ENCODE results near the gene ANKRD6. TPM values are rescaled to one million over a fixed set of nuclear protein-coding genes. Genes with fewer than 3 reads are reported as not detected.

ANKRD6 gene
- total and polyA plus RNA-seq, 2 donors (not counting 1 experiment from before 2014, with no cell fraction given): 3.8 to 10.5 TPM

GRCh38 chr6:89501222-89501621 is 68.3 kb downstream of the ANKRD6 start:
- no peak overlapping the region for H3K4me3 ChIP-seq (ENCODE audit: control extremely low read depth in 1 of 5, extremely low read depth in 1 of 5, insufficient read depth in 1 of 5, low read depth in 2 of 5, low read length in 4 of 5)
- CTCF ChIA-PET: no interaction called here
- ATAC-seq (ENCODE audit: low read depth): no peak
- peaks cover 0 to 6% (median 0%) of the 10 kb centered on the region in 4 experiments for H3K27me3 ChIP-seq (replicated peaks in 1 of 4; ENCODE audit: control extremely low read depth in 1 of 4, control insufficient read depth in 3 of 4, insufficient read depth in 4 of 4, low read length in 3 of 4)
- no peak overlapping the region for H3K27ac ChIP-seq (ENCODE audit: low read length in 2 of 2)
- H3K27ac Mint-ChIP-seq: no peak overlapping the region
- H3K9me3 ChIP-seq (ENCODE audit: control extremely low read depth in 1 of 3, control insufficient read depth in 2 of 3, insufficient read depth in 1 of 3, low read length in 2 of 3): no peaks in the 10 kb centered on the region
- H3K4me3 Mint-ChIP-seq: no peak overlapping the region
- peaks cover 15% of the 10 kb centered on the region for H3K27me3 Mint-ChIP-seq
- TF ChIP-seq CTCF (IDR thresholded peaks at IDR 0.05) (no peak), EZH2 (IDR thresholded peaks at IDR 0.05; ENCODE audit: borderline replicate concordance, insufficient read depth, low read depth, low read length, poor library complexity, severe bottlenecking) (no peak)
- no peaks in the 10 kb centered on the region for H3K4me1 Mint-ChIP-seq
- no peaks in the 10 kb centered on the region for H3K36me3 ChIP-seq (replicated peaks in 1 of 2; ENCODE audit: control extremely low read depth in 1 of 2, control insufficient read depth in 1 of 2, extremely low read depth in 1 of 2, insufficient read depth in 2 of 2, low read length in 1 of 2)
- DNase-seq: no peak
- no peak overlapping the region for H2AFZ ChIP-seq (ENCODE audit: insufficient read depth, low read depth, low read length, poor library complexity, severe bottlenecking)
- H4K20me1 ChIP-seq (ENCODE audit: control insufficient read depth, insufficient read depth, low read length, poor library complexity, severe bottlenecking): no peaks in the 10 kb centered on the region
- no peaks in the 10 kb centered on the region for H3K4me1 ChIP-seq (ENCODE audit: control insufficient read depth in 2 of 2, insufficient read depth in 2 of 2, low read length in 2 of 2)
- POLR2A ChIA-PET: no interaction called here
- H3K9me3 Mint-ChIP-seq (ENCODE audit: insufficient read depth): no peaks in the 10 kb centered on the region
- H3K79me2 ChIP-seq (ENCODE audit: control insufficient read depth, insufficient read depth, low read length): no peaks in the 10 kb centered on the region
- no peak overlapping the region for H3K9ac ChIP-seq (ENCODE audit: low read length)
- H3K4me2 ChIP-seq (replicated peaks; ENCODE audit: low read depth, low read length, poor library complexity, severe bottlenecking): no peak overlapping the region
- intact Hi-C loops (cut with micrococcal nuclease): no loop called here
- no CpG with 5 or more reads among the region's 3 CpGs for WGBS (ENCODE audit: insufficient coverage)

- intact Hi-C loops (cut with micrococcal nuclease): no loop called here
- WGBS (ENCODE audit: insufficient coverage): no CpG with 5 or more reads among the region's 2 CpGs
- no peaks in the 10 kb centered on the region for H3K36me3 ChIP-seq (replicated peaks in 1 of 2; ENCODE audit: control extremely low read depth in 1 of 2, control insufficient read depth in 1 of 2, extremely low read depth in 1 of 2, insufficient read depth in 2 of 2, low read length in 1 of 2)
- ChIA-PET POLR2A (no interaction called here), CTCF (no interaction called here)
- no peak overlapping the region for H2AFZ ChIP-seq (ENCODE audit: insufficient read depth, low read depth, low read length, poor library complexity, severe bottlenecking)
- no peaks in the 10 kb centered on the region for H3K79me2 ChIP-seq (ENCODE audit: control insufficient read depth, insufficient read depth, low read length)
- H3K27me3 ChIP-seq (replicated peaks in 1 of 4; ENCODE audit: control extremely low read depth in 1 of 4, control insufficient read depth in 3 of 4, insufficient read depth in 4 of 4, low read length in 3 of 4): peaks cover 0 to 6% (median 0%) of the 10 kb centered on the region in 4 experiments
- H3K4me3 ChIP-seq (ENCODE audit: control extremely low read depth in 1 of 5, extremely low read depth in 1 of 5, insufficient read depth in 1 of 5, low read depth in 2 of 5, low read length in 4 of 5): no peak overlapping the region
- ATAC-seq (ENCODE audit: low read depth) (no peak), DNase-seq (no peak)
- H3K4me1 ChIP-seq (ENCODE audit: control insufficient read depth in 2 of 2, insufficient read depth in 2 of 2, low read length in 2 of 2): no peaks in the 10 kb centered on the region
- no peaks in the 10 kb centered on the region for H3K9me3 ChIP-seq (ENCODE audit: control extremely low read depth in 1 of 3, control insufficient read depth in 2 of 3, insufficient read depth in 1 of 3, low read length in 2 of 3)
- no peaks in the 10 kb centered on the region for H3K9me3 Mint-ChIP-seq (ENCODE audit: insufficient read depth)
- TF ChIP-seq EZH2 (IDR thresholded peaks at IDR 0.05; ENCODE audit: borderline replicate concordance, insufficient read depth, low read depth, low read length, poor library complexity, severe bottlenecking) (no peak), CTCF (IDR thresholded peaks at IDR 0.05) (no peak)
- H3K4me3 Mint-ChIP-seq: no peak overlapping the region
- no peak overlapping the region for H3K27ac Mint-ChIP-seq
- H4K20me1 ChIP-seq (ENCODE audit: control insufficient read depth, insufficient read depth, low read length, poor library complexity, severe bottlenecking): no peaks in the 10 kb centered on the region
- H3K4me1 Mint-ChIP-seq: no peaks in the 10 kb centered on the region
- peaks cover 12% of the 10 kb centered on the region for H3K27me3 Mint-ChIP-seq
- no peak overlapping the region for H3K27ac ChIP-seq (ENCODE audit: low read length in 2 of 2)
- no peak overlapping the region for H3K4me2 ChIP-seq (replicated peaks; ENCODE audit: low read depth, low read length, poor library complexity, severe bottlenecking)
- H3K9ac ChIP-seq (ENCODE audit: low read length): no peak overlapping the region
Observed at GRCh38 chr6:89501753-89502152, 68.8 kb downstream of the ANKRD6 start.

All from B cell (primary cell).